Activated B cell treated with CpG ODN at 0.5 μM for 24 hours (primary cell): ENCODE measurements around the gene SH3D19. TPM values are rescaled to one million over a fixed set of nuclear protein-coding genes. Genes with fewer than 3 reads are reported as not detected.

ENCODE experiments used
- ATAC-seq: fragments of 200-7000 bp; cut with Tn5 transposase; one replicate; pipeline ENCODE4 v1.10.0; 2021; ENCODE audit warnings: low read depth, mild to moderate bottlenecking, moderate library complexity
- CTCF ChIA-PET: fragments of 350-600 bp; sonication (Branson Sonifier 250); formaldehyde crosslinking; loops from one replicate; lab custom pipeline; 2021; ENCODE audit warnings: antibody characterized with exemption; lab: Charles Lee
- POLR2A ChIA-PET: fragments of 350-600 bp; sonication (Branson Sonifier 250); formaldehyde crosslinking; loops from one replicate; lab custom pipeline; 2021; ENCODE audit warnings: antibody characterized with exemption; lab: Charles Lee
- DNase-seq: peaks from one replicate; pipeline ENCODE4 v3.0.0; 2022
- H3K27ac Mint-ChIP-seq: one replicate; pipeline ENCODE4 v1.8.0; 2020; ENCODE audit warnings: mixed read lengths
- H3K27me3 Mint-ChIP-seq: one replicate; pipeline ENCODE4 v1.8.0; 2021; ENCODE audit warnings: mixed read lengths
- H3K36me3 Mint-ChIP-seq: one replicate; pipeline ENCODE4 v1.8.0; 2021; ENCODE audit warnings: low read depth, mixed read lengths
- H3K4me1 Mint-ChIP-seq: one replicate; pipeline ENCODE4 v1.8.0; 2021; ENCODE audit warnings: mixed read lengths
- H3K4me3 Mint-ChIP-seq: one replicate; pipeline ENCODE4 v1.8.0; 2020; ENCODE audit warnings: mild to moderate bottlenecking, mixed read lengths
- H3K9me3 Mint-ChIP-seq: one replicate; pipeline ENCODE4 v1.8.0; 2020; ENCODE audit warnings: mixed read lengths
- intact Hi-C: fragments of 100-400 bp; cut with micrococcal nuclease; formaldehyde crosslinking; loops from one replicate; pipeline ENCODE4 v1.15.1; 2024
- total RNA-seq: library from RNA; stranded (reverse); gene quantifications from 2 replicates; pipeline ENCODE4 v1.2.3, GENCODE V29; 2022
- TF ChIP-seq, protein P1 (sequence below): fragments of 200-600 bp; IDR thresholded peaks from one replicate; pipeline ENCODE4 v1.8.0; 2022; ENCODE audit warnings: antibody characterized with exemption, mild to moderate bottlenecking

The SH3D19 gene
- total RNA-seq, 1 donor from 2014 or later = not detected

DNA sequence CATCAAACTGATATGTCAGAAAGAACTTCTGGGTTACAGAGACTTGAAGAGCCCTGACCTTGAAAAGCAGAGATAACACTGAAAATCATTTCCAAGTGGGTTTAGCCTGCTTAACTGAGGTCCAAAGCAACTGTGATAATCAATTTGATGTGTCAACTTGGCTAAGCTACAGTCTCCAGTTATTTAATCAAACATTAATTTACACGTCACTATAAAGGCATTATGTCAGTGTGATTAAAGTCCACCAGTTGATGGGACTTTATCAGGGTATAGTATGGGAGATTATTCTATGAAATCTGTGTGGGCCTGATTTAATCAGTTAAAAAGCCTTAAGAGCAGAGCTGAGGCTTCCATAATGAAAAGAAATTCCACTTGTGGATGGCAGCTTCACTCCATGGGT is 117.5 kb downstream of the SH3D19 start:
- DNase-seq = no peak
- no peaks in the 10 kb centered on the region for H3K27me3 Mint-ChIP-seq
- no peaks in the 10 kb centered on the region for H3K4me1 Mint-ChIP-seq
- intact Hi-C loops = no loop called here
- CTCF ChIA-PET = no interaction called here
- no peak for ATAC-seq
- TF ChIP-seq, protein P1, sequence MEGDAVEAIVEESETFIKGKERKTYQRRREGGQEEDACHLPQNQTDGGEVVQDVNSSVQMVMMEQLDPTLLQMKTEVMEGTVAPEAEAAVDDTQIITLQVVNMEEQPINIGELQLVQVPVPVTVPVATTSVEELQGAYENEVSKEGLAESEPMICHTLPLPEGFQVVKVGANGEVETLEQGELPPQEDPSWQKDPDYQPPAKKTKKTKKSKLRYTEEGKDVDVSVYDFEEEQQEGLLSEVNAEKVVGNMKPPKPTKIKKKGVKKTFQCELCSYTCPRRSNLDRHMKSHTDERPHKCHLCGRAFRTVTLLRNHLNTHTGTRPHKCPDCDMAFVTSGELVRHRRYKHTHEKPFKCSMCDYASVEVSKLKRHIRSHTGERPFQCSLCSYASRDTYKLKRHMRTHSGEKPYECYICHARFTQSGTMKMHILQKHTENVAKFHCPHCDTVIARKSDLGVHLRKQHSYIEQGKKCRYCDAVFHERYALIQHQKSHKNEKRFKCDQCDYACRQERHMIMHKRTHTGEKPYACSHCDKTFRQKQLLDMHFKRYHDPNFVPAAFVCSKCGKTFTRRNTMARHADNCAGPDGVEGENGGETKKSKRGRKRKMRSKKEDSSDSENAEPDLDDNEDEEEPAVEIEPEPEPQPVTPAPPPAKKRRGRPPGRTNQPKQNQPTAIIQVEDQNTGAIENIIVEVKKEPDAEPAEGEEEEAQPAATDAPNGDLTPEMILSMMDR = no peak
- POLR2A ChIA-PET = no interaction called here
- H3K4me3 Mint-ChIP-seq = no peak overlapping the region
- H3K36me3 Mint-ChIP-seq = no peaks in the 10 kb centered on the region
- no peaks in the 10 kb centered on the region for H3K9me3 Mint-ChIP-seq
- no peak overlapping the region for H3K27ac Mint-ChIP-seq

- intact Hi-C loops = no loop called here
- no peak for ATAC-seq
- Mint-ChIP-seq H3K36me3 (no peaks in the 10 kb centered on the region), H3K27ac (no peak overlapping the region), H3K27me3 (no peaks in the 10 kb centered on the region), H3K9me3 (no peaks in the 10 kb centered on the region), H3K4me3 (no peak overlapping the region), H3K4me1 (no peaks in the 10 kb centered on the region)
- TF ChIP-seq, protein P1 = no peak
- ChIA-PET CTCF (no interaction called here), POLR2A (no interaction called here)
- no peak for DNase-seq
These were observed 118.2 kb downstream of the SH3D19 start for GRCh38 chr4:151207186-151207585.

- CTCF ChIA-PET = no interaction called here
- POLR2A ChIA-PET = no interaction called here
- TF ChIP-seq, protein P1 = no peak
- DNase-seq = no peak
- no peaks in the 10 kb centered on the region for H3K36me3 Mint-ChIP-seq
- H3K9me3 Mint-ChIP-seq = no peaks in the 10 kb centered on the region
- H3K4me1 Mint-ChIP-seq = no peaks in the 10 kb centered on the region
- no peaks in the 10 kb centered on the region for H3K27me3 Mint-ChIP-seq
- H3K4me3 Mint-ChIP-seq = no peak overlapping the region
- intact Hi-C loops = no loop called here
- ATAC-seq = no peak
- no peak overlapping the region for H3K27ac Mint-ChIP-seq
These were observed 119.0 kb downstream of the SH3D19 start for GRCh38 chr4:151206241-151207005.

- intact Hi-C loops = no loop called here
- ATAC-seq (no peak), DNase-seq (no peak)
- H3K27me3 Mint-ChIP-seq = no peaks in the 10 kb centered on the region
- no peak overlapping the region for H3K27ac Mint-ChIP-seq
- H3K9me3 Mint-ChIP-seq = no peaks in the 10 kb centered on the region
- CTCF ChIA-PET = no interaction called here
- no peaks in the 10 kb centered on the region for H3K4me1 Mint-ChIP-seq
- H3K4me3 Mint-ChIP-seq = no peak overlapping the region
- POLR2A ChIA-PET = no interaction called here
- TF ChIP-seq, protein P1 = no peak
- H3K36me3 Mint-ChIP-seq = no peaks in the 10 kb centered on the region
These were observed 119.7 kb downstream of the SH3D19 start for GRCh38 chr4:151205722-151206121.

DNA sequence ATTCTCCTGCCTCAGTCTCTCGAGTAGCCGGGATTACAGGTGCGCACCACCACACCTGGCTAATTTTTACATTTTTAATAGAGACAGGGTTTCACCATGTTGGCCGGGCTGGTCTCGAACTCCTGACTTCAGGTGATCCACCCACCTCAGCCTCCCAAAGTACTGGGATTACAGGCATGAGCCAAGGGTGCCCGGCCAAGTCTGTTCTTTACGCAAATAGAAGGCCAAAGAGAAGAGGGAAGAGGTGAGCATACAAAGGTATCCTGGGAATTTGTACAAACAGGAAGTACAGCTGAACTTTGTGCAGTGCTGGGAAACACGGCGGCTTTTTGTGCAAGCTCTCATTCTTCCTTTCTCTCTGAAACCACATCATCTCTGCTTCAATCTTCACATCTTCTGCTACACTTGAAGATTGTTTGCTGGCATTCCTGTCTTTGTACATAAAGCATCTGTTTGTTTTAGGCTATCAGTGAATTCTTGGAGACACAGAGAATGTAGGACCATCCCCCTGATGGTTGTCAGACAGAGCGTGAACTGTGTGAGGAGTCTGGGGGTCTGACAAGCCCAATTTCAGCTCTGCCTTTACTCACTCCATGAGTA is 120.4 kb downstream of the SH3D19 start:
- Mint-ChIP-seq H3K36me3 (no peaks in the 10 kb centered on the region), H3K4me3 (no peak overlapping the region), H3K27me3 (no peaks in the 10 kb centered on the region), H3K4me1 (no peaks in the 10 kb centered on the region), H3K9me3 (no peaks in the 10 kb centered on the region), H3K27ac (no peak overlapping the region)
- DNase-seq (no peak), ATAC-seq (no peak)
- ChIA-PET POLR2A (no interaction called here), CTCF (no interaction called here)
- TF ChIP-seq, protein P1 = no peak
- intact Hi-C loops = no loop called here
